BLaER1 treated with 17β-estradiol and CSF1 and Interleukin-3, amounts not matched to agents 10 nM and 100 nM (cell line): ENCODE results near the gene PIK3CD.
A peak's percentile ranks its signal among the peaks of the same experiment; 100 is the strongest.
"Not testable (repeated sequence)": the region's sequence is repeated elsewhere in the genome, so short reads cannot be mapped to it uniquely, and the experiment has no call there.

Source experiments
- H3K27ac ChIP-seq, 11 experiments: shearing (Covaris generic); formaldehyde crosslinking; 2 replicates each; pipeline ENCODE4 v1.8.1; 2022
- H3K27me3 ChIP-seq, 11 experiments: shearing (Covaris generic); formaldehyde crosslinking; 2 replicates each; pipeline ENCODE4 v1.8.1; 2022
- H3K36me3 ChIP-seq, 11 experiments: shearing (Covaris generic); formaldehyde crosslinking; 2 replicates each; pipeline ENCODE4 v1.8.1; 2022
- H3K4me1 ChIP-seq, 10 experiments: shearing (Covaris generic); formaldehyde crosslinking; 2 replicates each; pipeline ENCODE4 v1.8.1; 2022
- H3K4me2 ChIP-seq, 11 experiments: shearing (Covaris generic); formaldehyde crosslinking; 2 replicates each; pipeline ENCODE4 v1.8.1; 2022
- H3K4me3 ChIP-seq, 10 experiments: shearing (Covaris generic); formaldehyde crosslinking; 2 replicates each; pipeline ENCODE4 v1.8.1; 2022
- H3K9ac ChIP-seq, 11 experiments: shearing (Covaris generic); formaldehyde crosslinking; 2 replicates each; pipeline ENCODE4 v1.8.1; 2022
- H3K9me3 ChIP-seq, 11 experiments: shearing (Covaris generic); formaldehyde crosslinking; replicated peaks in 1 of 11; 2 replicates each; pipeline ENCODE4 v1.8.1; 2022
- H4K20me1 ChIP-seq, 11 experiments: shearing (Covaris generic); formaldehyde crosslinking; 2 replicates each; pipeline ENCODE4 v1.8.1; 2022
- Cebpa-rat ChIP-seq, 11 experiments: shearing (Covaris generic); IDR thresholded peaks; 2 replicates each; pipeline ENCODE4 v1.8.1; 2022

PIK3CD gene

GRCh38 chr1:9670085-9670484, 18.6 kb downstream of the PIK3CD start:
- Histone ChIP-seq H3K4me3 (no peak overlapping the region), H3K4me2 (peak overlapping the region in 7 of 11 experiments; percentile 23 to 80 (median 63); a peak in 14 of 22 replicates), H3K9me3 (no peaks in the 10 kb centered on the region), H4K20me1 (peaks cover 99 to 100% (median 100%) of the 10 kb centered on the region in 11 experiments), H3K27ac (no peak overlapping the region), H3K9ac (no peak overlapping the region), H3K36me3 (peaks cover 92 to 100% (median 95%) of the 10 kb centered on the region in 11 experiments), H3K27me3 (no peaks in the 10 kb centered on the region), H3K4me1 (peaks cover 22 to 76% (median 40%) of the 10 kb centered on the region in 10 experiments)
- TF ChIP-seq Cebpa-rat (IDR thresholded peaks at IDR 0.05) = no peak

- Histone ChIP-seq H3K27ac (peak overlapping the region in 2 of 11 experiments; percentile 19 to 35; a peak in 3 of 22 replicates), H3K9ac (no peak overlapping the region), H3K27me3 (no peaks in the 10 kb centered on the region), H4K20me1 (peaks cover 99 to 100% (median 100%) of the 10 kb centered on the region in 11 experiments), H3K36me3 (peaks cover 87 to 100% (median 94%) of the 10 kb centered on the region in 11 experiments), H3K4me1 (peaks cover 29 to 79% (median 47%) of the 10 kb centered on the region in 10 experiments), H3K9me3 (no peaks in the 10 kb centered on the region), H3K4me2 (0 out of 22 replicates have a peak overlapping the region, but pooled peaks of 1 of the 11 experiments have one; percentile 3), H3K4me3 (no peak overlapping the region)
- no peak for TF ChIP-seq Cebpa-rat (IDR thresholded peaks at IDR 0.05)
Observed at GRCh38 chr1:9671377-9672140, 20.0 kb downstream of the PIK3CD start.

DNA sequence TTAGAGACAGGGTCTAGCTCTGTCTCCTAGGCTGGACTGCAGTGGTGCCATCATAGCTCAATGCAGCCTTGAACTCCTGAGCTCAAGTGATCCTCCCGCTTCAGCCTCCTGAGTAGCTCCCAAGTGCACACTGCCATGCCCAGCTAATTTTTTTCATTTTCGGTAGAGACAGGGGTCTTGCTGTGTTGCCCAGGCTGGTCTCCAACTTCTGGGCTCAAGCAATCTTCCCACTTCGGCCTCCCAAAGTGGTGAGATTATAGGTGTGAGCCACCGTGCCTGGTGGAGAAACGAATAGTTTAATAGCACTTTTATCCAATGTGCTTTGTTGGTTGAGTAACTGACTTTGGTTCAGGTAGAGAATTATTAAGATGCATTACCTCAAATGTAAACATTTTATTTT, 20.9 kb downstream of the PIK3CD start:
- H3K36me3 ChIP-seq = peaks cover 87 to 100% (median 94%) of the 10 kb centered on the region in 11 experiments
- H3K4me1 ChIP-seq = peaks cover 33 to 79% (median 49%) of the 10 kb centered on the region in 10 experiments
- no peaks in the 10 kb centered on the region for H3K9me3 ChIP-seq
- H3K4me3 ChIP-seq = no peak overlapping the region
- no peak for TF ChIP-seq Cebpa-rat (IDR thresholded peaks at IDR 0.05)
- no peak overlapping the region for H3K4me2 ChIP-seq
- no peak overlapping the region for H3K27ac ChIP-seq
- peaks cover 99 to 100% (median 100%) of the 10 kb centered on the region in 11 experiments for H4K20me1 ChIP-seq
- H3K27me3 ChIP-seq = no peaks in the 10 kb centered on the region
- H3K9ac ChIP-seq = no peak overlapping the region

- H3K9me3 ChIP-seq = no peaks in the 10 kb centered on the region
- peak overlapping the region in 1 of 11 experiments; percentile 65; a peak in 2 of 22 replicates for H3K4me2 ChIP-seq
- H3K4me3 ChIP-seq = no peak overlapping the region
- H3K36me3 ChIP-seq = peaks cover 85 to 100% (median 93%) of the 10 kb centered on the region in 11 experiments
- no peak for TF ChIP-seq Cebpa-rat (IDR thresholded peaks at IDR 0.05)
- no peak overlapping the region for H3K27ac ChIP-seq
- H3K9ac ChIP-seq = no peak overlapping the region
- H3K4me1 ChIP-seq = peaks cover 25 to 66% (median 46%) of the 10 kb centered on the region in 10 experiments
- H4K20me1 ChIP-seq = peaks cover 99 to 100% (median 100%) of the 10 kb centered on the region in 11 experiments
- no peaks in the 10 kb centered on the region for H3K27me3 ChIP-seq
Observed at GRCh38 chr1:9675393-9675792, 23.9 kb downstream of the PIK3CD start.

GRCh38 chr1:9676128-9676527, 24.6 kb downstream of the PIK3CD start:
- Histone ChIP-seq H3K4me2 (peak overlapping the region; percentile 36 to 78 (median 62); a peak in 21 of 22 replicates), H3K27ac (peak overlapping the region in 6 of 11 experiments; percentile 17 to 54 (median 48); a peak in 9 of 22 replicates), H4K20me1 (peaks cover 99 to 100% (median 100%) of the 10 kb centered on the region in 11 experiments), H3K36me3 (peaks cover 79 to 100% (median 92%) of the 10 kb centered on the region in 11 experiments), H3K4me1 (peaks cover 28 to 66% (median 48%) of the 10 kb centered on the region in 10 experiments), H3K9ac (peak overlapping the region in 2 of 11 experiments; percentile 8 to 33; a peak in 2 of 22 replicates)
- H3K4me3 ChIP-seq, H3K27me3 ChIP-seq, H3K9me3 ChIP-seq: not testable (repeated sequence)

GRCh38 chr1:9676815-9677393, 25.4 kb downstream of the PIK3CD start:
- no peaks in the 10 kb centered on the region for H3K27me3 ChIP-seq
- H3K36me3 ChIP-seq = peaks cover 79 to 100% (median 92%) of the 10 kb centered on the region in 11 experiments
- H3K4me1 ChIP-seq = peaks cover 34 to 66% (median 51%) of the 10 kb centered on the region in 10 experiments
- H3K9ac ChIP-seq = peak overlapping the region in 2 of 11 experiments; percentile 8 to 33; a peak in 2 of 22 replicates
- H4K20me1 ChIP-seq = peaks cover 99 to 100% (median 100%) of the 10 kb centered on the region in 11 experiments
- no peak for TF ChIP-seq Cebpa-rat (IDR thresholded peaks at IDR 0.05)
- no peak overlapping the region for H3K4me3 ChIP-seq
- peak overlapping the region; percentile 36 to 78 (median 62); a peak in 20 of 22 replicates for H3K4me2 ChIP-seq
- no peaks in the 10 kb centered on the region for H3K9me3 ChIP-seq
- H3K27ac ChIP-seq = peak overlapping the region in 7 of 11 experiments; percentile 17 to 54 (median 47); a peak in 11 of 22 replicates

GRCh38 chr1:9680091-9680490, 28.6 kb downstream of the PIK3CD start:
- Histone ChIP-seq H3K9me3 (no peaks in the 10 kb centered on the region), H3K27me3 (no peaks in the 10 kb centered on the region), H3K4me3 (no peak overlapping the region), H3K36me3 (peaks cover 63 to 87% (median 74%) of the 10 kb centered on the region in 11 experiments), H3K9ac (no peak overlapping the region), H3K4me1 (peaks cover 51 to 86% (median 72%) of the 10 kb centered on the region in 10 experiments), H3K27ac (no peak overlapping the region), H4K20me1 (peaks cover 100% of the 10 kb centered on the region in 11 experiments), H3K4me2 (peak overlapping the region; percentile 1 to 60 (median 31); a peak in 15 of 22 replicates)
- TF ChIP-seq Cebpa-rat (IDR thresholded peaks at IDR 0.05) = no peak

DNA sequence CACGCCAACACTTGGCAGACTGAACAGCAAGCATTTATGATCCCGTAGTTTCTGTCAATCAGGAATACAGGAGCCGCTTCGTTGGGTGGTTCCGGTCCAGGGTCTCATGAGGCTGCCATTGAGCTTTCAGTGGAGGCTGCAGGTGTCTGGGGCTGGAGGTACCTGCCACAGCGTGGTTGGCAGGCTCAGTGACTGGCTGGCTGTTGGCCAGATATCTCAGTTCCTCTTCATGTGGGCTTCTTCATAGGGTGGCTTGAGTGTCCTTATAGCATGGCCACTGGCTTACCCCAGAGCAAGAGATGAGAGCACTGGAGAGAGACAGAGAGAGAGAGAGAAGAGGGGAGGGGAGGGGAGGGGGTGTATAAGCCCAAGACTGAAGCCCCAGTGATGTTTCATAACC, 29.3 kb downstream of the PIK3CD start:
- no peak for TF ChIP-seq Cebpa-rat (IDR thresholded peaks at IDR 0.05)
- H3K9me3 ChIP-seq = no peaks in the 10 kb centered on the region
- no peak overlapping the region for H3K4me3 ChIP-seq
- peaks cover 100% of the 10 kb centered on the region in 11 experiments for H4K20me1 ChIP-seq
- no peaks in the 10 kb centered on the region for H3K27me3 ChIP-seq
- H3K9ac ChIP-seq = no peak overlapping the region
- peaks cover 55 to 87% (median 77%) of the 10 kb centered on the region in 10 experiments for H3K4me1 ChIP-seq
- H3K36me3 ChIP-seq = peaks cover 56 to 80% (median 69%) of the 10 kb centered on the region in 11 experiments
- H3K4me2 ChIP-seq = peak overlapping the region; percentile 1 to 60 (median 31); a peak in 20 of 22 replicates
- no peak overlapping the region; a peak in 1 of 22 replicates for H3K27ac ChIP-seq

GRCh38 chr1:9684801-9685200, 33.3 kb downstream of the PIK3CD start:
- Histone ChIP-seq H3K9ac (no peak overlapping the region; a peak in 1 of 22 replicates), H3K27me3 (no peaks in the 10 kb centered on the region), H3K27ac (peak overlapping the region in 3 of 11 experiments; percentile 9 to 25 (median 10); a peak in 3 of 22 replicates), H3K4me3 (no peak overlapping the region), H4K20me1 (peaks cover 95 to 100% (median 97%) of the 10 kb centered on the region in 11 experiments), H3K4me2 (peak overlapping the region; percentile 95 to 100 (median 99)), H3K36me3 (peaks cover 27 to 53% (median 39%) of the 10 kb centered on the region in 11 experiments; a peak in 20 of 22 replicates), H3K4me1 (peaks cover 73 to 96% (median 90%) of the 10 kb centered on the region in 10 experiments), H3K9me3 (no peaks in the 10 kb centered on the region)
- no peak for TF ChIP-seq Cebpa-rat (IDR thresholded peaks at IDR 0.05)
